K562 (cell line): Measurements from ENCODE around the gene WWTR1. TPM values are rescaled to one million over a fixed set of nuclear protein-coding genes. Genes with fewer than 3 reads are reported as not detected.

Source experiments
- GTF2B ChIP-seq: IDR thresholded peaks from 2 replicates; pipeline ENCODE4 v1.6.1; 2011; ENCODE audit not compliant: insufficient read length; ENCODE audit errors: extremely low read depth
- JUN ChIP-seq, 2 experiments: sonication (generic) in 1 of 2; formaldehyde crosslinking in 1 of 2; IDR thresholded peaks; 2 replicates each; pipeline versions ENCODE4 v1.6.1 to v1.8.0; 2012 to 2022; ENCODE audit warnings: borderline replicate concordance in 2 of 2, mild to moderate bottlenecking in 2 of 2, improper control_type of control experiment in 1 of 2, low read depth in 1 of 2, low read length in 1 of 2, missing genetic modification reagents in 1 of 2
- PTRF ChIP-seq: fragments of 450-650 bp; IDR thresholded peaks from 2 replicates; pipeline ENCODE4 v1.6.1; 2016; ENCODE audit warnings: mild to moderate bottlenecking, missing genetic modification characterization, missing compliant biosample characterization
- RREB1 ChIP-seq: fragments of 250-450 bp; sonication (Bioruptor Pico); IDR thresholded peaks from 2 replicates; pipeline ENCODE4 v1.4.0; 2020
- VEZF1 ChIP-seq: fragments of 200-800 bp; sonication (Bioruptor generic); IDR thresholded peaks from 2 replicates; pipeline ENCODE4 v1.6.1; 2017; ENCODE audit warnings: missing genetic modification characterization, missing compliant biosample characterization
- ZNF347 ChIP-seq: fragments of 450-650 bp; formaldehyde crosslinking; IDR thresholded peaks from 2 replicates; pipeline ENCODE4 v1.4.0; 2020; ENCODE audit warnings: low read depth, mild to moderate bottlenecking, moderate library complexity
- polyA plus RNA-seq, 8 experiments: library from polyadenylated mRNA; depleted of rRNA in 4 of 8; stranded (reverse) in 5 of 8; unstranded in 3 of 8; fragments of >200 nt; fragmentation: Nextera tagmentation in 2 of 8; fragmentation: Illumina TruSeq in 1 of 8; extraction: Ambion mirVana in 2 of 8; extraction: Trizol in 1 of 8; gene quantifications; 2 replicates each; pipeline versions ENCODE4 v1.2.1 to v1.2.3, GENCODE V29; 2011 to 2014; ENCODE audit warnings: inconsistent platforms in 1 of 8, missing spikeins in 1 of 8
- total RNA-seq, 7 experiments: library from RNA; depleted of rRNA in 6 of 7; stranded (reverse); fragments of >200 nt in 6 of 7; fragmentation: Illumina TruSeq in 2 of 7; extraction: Trizol in 2 of 7; gene quantifications; 2 replicates each; pipeline versions ENCODE4 v1.2.1 to v1.2.3, GENCODE V29; 2011 to 2021; ENCODE audit warnings: low replicate concordance in 1 of 7

The WWTR1 gene
- total and polyA plus RNA-seq, 9 of the 15 experiments (the other 6 are each of a cell fraction or from before 2014, with no cell fraction given): 0.04 to 1.5 (median 0.60) TPM

GRCh38 chr3:149489060-149489690 is 168.7 kb downstream of the WWTR1 start (continued):
- TF ChIP-seq VEZF1 (CRISPR knock-in tag) (peak; percentile 19; the same call in 1 of the 2 replicates), GTF2B (no peak), JUN (IDR thresholded peaks at IDR 0.05; ENCODE audit: borderline replicate concordance, low read depth, low read length) (no peak), JUN (CRISPR knock-in tag; IDR thresholded peaks at IDR 0.05; ENCODE audit: borderline replicate concordance) (no peak), PTRF (tag) (no peak), ZNF347 (CRISPR knock-in tag) (no peak), RREB1 (no peak)
